Measurements from ENCODE around the gene PSMB11.

Gene PSMB11

GRCh38 chr14:23071921-23072539 is 30.0 kb downstream of the PSMB11 start:
- Histone ChIP-seq H3K9ac (ENCODE audit: low read length) (peak overlapping the region; percentile 95; the same call in 1 of the 2 replicates), H3K9me3 (ENCODE audit: low read length) (no peaks in the 10 kb centered on the region), H3K4me3 (ENCODE audit: low read depth, low read length, poor library complexity, severe bottlenecking) (peak overlapping the region; percentile 87), H4K20me1 (ENCODE audit: insufficient read depth, low read length) (no peaks in the 10 kb centered on the region), H3K27me3 (ENCODE audit: insufficient read depth, low read length) (no peaks in the 10 kb centered on the region), H3K36me3 (ENCODE audit: insufficient read depth, low read length) (peaks cover 55% of the 10 kb centered on the region), H3F3A (ENCODE audit: insufficient read depth, low read length) (no peaks in the 10 kb centered on the region), H3K79me2 (ENCODE audit: insufficient read depth, low read length) (peaks cover 11% of the 10 kb centered on the region), H3K27ac (ENCODE audit: low read depth, low read length, poor library complexity, severe bottlenecking) (peak overlapping the region; percentile 17), H2AFZ (ENCODE audit: low read length) (no peak overlapping the region), H3K9me2 (ENCODE audit: low read depth, low read length) (no peaks in the 10 kb centered on the region), H3K4me2 (ENCODE audit: low read length) (peak overlapping the region; percentile 97; the same call in 1 of the 2 replicates), H3K4me1 (ENCODE audit: insufficient read depth, low read length, severe bottlenecking) (peaks cover 32% of the 10 kb centered on the region)
- TF ChIP-seq EZH2 (IDR thresholded peaks at IDR 0.05; ENCODE audit: borderline replicate concordance, low read length): no peak
- no peak for TF ChIP-seq CTCF (IDR thresholded peaks at IDR 0.05; ENCODE audit: low read length)

- Histone ChIP-seq H3K4me3 (ENCODE audit: low read depth, low read length, poor library complexity, severe bottlenecking) (no peak overlapping the region), H3K27me3 (ENCODE audit: insufficient read depth, low read length) (no peaks in the 10 kb centered on the region), H3K9me2 (ENCODE audit: low read depth, low read length) (no peaks in the 10 kb centered on the region), H3K27ac (ENCODE audit: low read depth, low read length, poor library complexity, severe bottlenecking) (no peak overlapping the region), H3F3A (ENCODE audit: insufficient read depth, low read length) (0 out of 2 replicates have a peak, but pooled peaks cover 5% of the 10 kb centered on the region), H2AFZ (ENCODE audit: low read length) (no peak overlapping the region), H4K20me1 (ENCODE audit: insufficient read depth, low read length) (no peaks in the 10 kb centered on the region), H3K9ac (ENCODE audit: low read length) (no peak overlapping the region), H3K36me3 (ENCODE audit: insufficient read depth, low read length) (peaks cover 61% of the 10 kb centered on the region), H3K9me3 (ENCODE audit: low read length) (no peaks in the 10 kb centered on the region), H3K4me2 (ENCODE audit: low read length) (no peak overlapping the region), H3K4me1 (ENCODE audit: insufficient read depth, low read length, severe bottlenecking) (peaks cover 17% of the 10 kb centered on the region), H3K79me2 (ENCODE audit: insufficient read depth, low read length) (peaks cover 11% of the 10 kb centered on the region)
- TF ChIP-seq CTCF (IDR thresholded peaks at IDR 0.05; ENCODE audit: low read length): no peak
- TF ChIP-seq EZH2 (IDR thresholded peaks at IDR 0.05; ENCODE audit: borderline replicate concordance, low read length): no peak
Measured at GRCh38 chr14:23074906-23075305, 32.9 kb downstream of the PSMB11 start.

- 0 out of 2 replicates have a peak, but pooled peaks cover 5% of the 10 kb centered on the region for H3F3A ChIP-seq (ENCODE audit: insufficient read depth, low read length)
- H3K9me2 ChIP-seq (ENCODE audit: low read depth, low read length): no peaks in the 10 kb centered on the region
- no peaks in the 10 kb centered on the region for H3K79me2 ChIP-seq (ENCODE audit: insufficient read depth, low read length)
- peaks cover 81% of the 10 kb centered on the region for H3K36me3 ChIP-seq (ENCODE audit: insufficient read depth, low read length)
- no peaks in the 10 kb centered on the region for H4K20me1 ChIP-seq (ENCODE audit: insufficient read depth, low read length)
- TF ChIP-seq CTCF (IDR thresholded peaks at IDR 0.05; ENCODE audit: low read length) (peak; percentile 65), EZH2 (IDR thresholded peaks at IDR 0.05; ENCODE audit: borderline replicate concordance, low read length) (no peak)
- no peak overlapping the region for H3K4me3 ChIP-seq (ENCODE audit: low read depth, low read length, poor library complexity, severe bottlenecking)
- H2AFZ ChIP-seq (ENCODE audit: low read length): no peak overlapping the region
- no peak overlapping the region for H3K4me2 ChIP-seq (ENCODE audit: low read length)
- peaks cover 2% of the 10 kb centered on the region for H3K4me1 ChIP-seq (ENCODE audit: insufficient read depth, low read length, severe bottlenecking)
- H3K9ac ChIP-seq (ENCODE audit: low read length): no peak overlapping the region
- H3K27me3 ChIP-seq (ENCODE audit: insufficient read depth, low read length): no peaks in the 10 kb centered on the region
- no peak overlapping the region for H3K27ac ChIP-seq (ENCODE audit: low read depth, low read length, poor library complexity, severe bottlenecking)
- H3K9me3 ChIP-seq (ENCODE audit: low read length): no peaks in the 10 kb centered on the region
Measured at GRCh38 chr14:23076785-23077408, 34.9 kb downstream of the PSMB11 start.

All from OCI-LY1 (cell line).